GM23248 (cell line): ENCODE results near the gene PLVAP.

Experiments used
- EZH2 ChIP-seq: fragments of 200-600 bp; sonication (generic); IDR thresholded peaks from 2 replicates; pipeline ENCODE4 v1.6.1; 2018; ENCODE audit warnings: antibody characterized with exemption, mild to moderate bottlenecking; ENCODE audit not compliant: insufficient read depth, poor library complexity, severe bottlenecking
- EZH2phosphoT487 ChIP-seq: fragments of 200-600 bp; sonication (generic); IDR thresholded peaks from 2 replicates; pipeline ENCODE4 v1.6.1; 2018; ENCODE audit warnings: antibody characterized with exemption, moderate library complexity, mild to moderate bottlenecking, low read depth; ENCODE audit not compliant: insufficient read depth

DNA sequence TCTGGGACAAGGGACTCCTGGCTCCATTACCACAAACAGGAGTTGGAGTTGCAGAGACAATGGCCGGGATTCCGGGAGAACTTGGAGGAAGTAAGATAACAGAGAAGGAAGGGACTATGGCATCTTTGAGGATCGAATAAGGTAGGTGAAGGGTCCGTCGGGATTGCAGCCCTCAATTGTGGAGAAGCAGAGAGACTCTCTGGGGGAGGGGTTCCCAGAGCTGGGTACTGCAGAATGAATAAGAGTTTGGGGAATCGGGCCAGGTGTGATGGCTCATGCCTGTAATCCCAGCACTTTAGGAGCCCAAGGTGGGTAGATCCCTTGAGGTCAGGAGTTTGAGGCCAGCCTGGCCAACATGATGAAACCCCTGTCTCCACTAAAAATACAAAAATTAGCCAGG lies 24.5 kb upstream of the PLVAP start:
- TF ChIP-seq EZH2: no peak
- TF ChIP-seq EZH2phosphoT487: no peak
